H9 (cell line): ENCODE measurements around the gene BAX. TPM values are rescaled to one million over a fixed set of nuclear protein-coding genes. Genes with fewer than 3 reads are reported as not detected.
A peak's percentile ranks its signal among the peaks of the same experiment; 100 is the strongest.

Experiments used
- DNase-seq: peaks from one replicate; pipeline ENCODE4 v3.0.0-alpha.2; 2017
- H2AFZ ChIP-seq: one replicate; pipeline ENCODE4 v1.6.1; 2013; ENCODE audit warnings: mild to moderate bottlenecking, low read length, control low read depth, moderate library complexity
- H2AK5ac ChIP-seq: 2 replicates; pipeline ENCODE4 v1.6.1; 2013; ENCODE audit warnings: low read length, control low read depth, mixed read lengths; ENCODE audit not compliant: insufficient read length
- H2BK120ac ChIP-seq: one replicate; pipeline ENCODE4 v1.6.1; 2013; ENCODE audit warnings: low read depth, mild to moderate bottlenecking, low read length, control low read depth, inconsistent platforms; ENCODE audit not compliant: poor library complexity, severe bottlenecking
- H2BK12ac ChIP-seq: 2 replicates; pipeline ENCODE4 v1.6.1; 2013; ENCODE audit warnings: low read length, control low read depth, mixed read lengths, low read depth; ENCODE audit not compliant: insufficient read length
- H2BK15ac ChIP-seq: 2 replicates; pipeline ENCODE4 v1.6.1; 2013; ENCODE audit warnings: low read depth, low read length, control low read depth
- H2BK20ac ChIP-seq: one replicate; pipeline ENCODE4 v1.6.1; 2013; ENCODE audit warnings: low read depth, mild to moderate bottlenecking, low read length, control low read depth, inconsistent platforms; ENCODE audit not compliant: poor library complexity, severe bottlenecking
- H2BK5ac ChIP-seq: 2 replicates; pipeline ENCODE4 v1.6.1; 2013; ENCODE audit warnings: low read length, control low read depth, mixed read lengths; ENCODE audit not compliant: insufficient read length
- H3K14ac ChIP-seq: 2 replicates; pipeline ENCODE4 v1.6.1; 2013; ENCODE audit warnings: low read length, control low read depth; ENCODE audit not compliant: insufficient read depth
- H3K18ac ChIP-seq: 2 replicates; pipeline ENCODE4 v1.6.1; 2013; ENCODE audit warnings: low read depth, mild to moderate bottlenecking, mixed read lengths, low read length, control low read depth; ENCODE audit not compliant: insufficient read length
- H3K23ac ChIP-seq: 2 replicates; pipeline ENCODE4 v1.6.1; 2013; ENCODE audit warnings: low read length, control low read depth, mixed read lengths, low read depth; ENCODE audit not compliant: insufficient read length
- H3K23me2 ChIP-seq: 2 replicates; pipeline ENCODE4 v1.6.1; 2013; ENCODE audit warnings: low read depth, mild to moderate bottlenecking, mixed read lengths, low read length, control low read depth; ENCODE audit not compliant: insufficient read length, poor library complexity, severe bottlenecking
- H3K27ac ChIP-seq: 2 replicates; pipeline ENCODE4 v1.5.1; 2013; ENCODE audit warnings: low read length, control low read depth, mixed read lengths, low read depth; ENCODE audit not compliant: insufficient read length
- H3K27me3 ChIP-seq: 2 replicates; pipeline ENCODE4 v1.6.1; 2013; ENCODE audit warnings: low read length, control low read depth, inconsistent platforms; ENCODE audit not compliant: insufficient read depth
- H3K4ac ChIP-seq: 2 replicates; pipeline ENCODE4 v1.6.1; 2013; ENCODE audit warnings: low read depth, mild to moderate bottlenecking, control low read depth, inconsistent platforms, low read length, moderate library complexity
- H3K4me1 ChIP-seq: 2 replicates; pipeline ENCODE4 v1.6.1; 2013; ENCODE audit warnings: low read length, control low read depth, inconsistent platforms; ENCODE audit not compliant: insufficient read depth
- H3K4me2 ChIP-seq: 2 replicates; pipeline ENCODE4 v1.6.1; 2013; ENCODE audit warnings: low read length, control low read depth, mixed read lengths; ENCODE audit not compliant: insufficient read length, insufficient read depth
- H3K56ac ChIP-seq: 2 replicates; pipeline ENCODE4 v1.6.1; 2013; ENCODE audit warnings: low read depth, mild to moderate bottlenecking, mixed read lengths, low read length, control low read depth; ENCODE audit not compliant: insufficient read length
- H3K79me1 ChIP-seq: 2 replicates; pipeline ENCODE4 v1.6.1; 2013; ENCODE audit warnings: low read depth, mild to moderate bottlenecking, moderate library complexity, low read length, control low read depth, inconsistent platforms; ENCODE audit not compliant: insufficient read depth, poor library complexity, severe bottlenecking
- H3K79me2 ChIP-seq: 2 replicates; pipeline ENCODE4 v1.6.1; 2013; ENCODE audit warnings: low read length, control low read depth, inconsistent platforms; ENCODE audit not compliant: insufficient read depth
- H3K9ac ChIP-seq: 2 replicates; pipeline ENCODE4 v1.6.1; 2013; ENCODE audit warnings: low read length, control low read depth, mixed read lengths; ENCODE audit not compliant: insufficient read length; ENCODE audit errors: extremely low read depth
- H3K9me3 ChIP-seq: one replicate; pipeline ENCODE4 v1.6.1; 2013; ENCODE audit warnings: low read depth, low read length, inconsistent platforms; ENCODE audit not compliant: control insufficient read depth
- H3T11ph ChIP-seq: one replicate; pipeline ENCODE4 v1.6.1; 2013; ENCODE audit warnings: mild to moderate bottlenecking, low read length, control low read depth, inconsistent platforms
- H4K20me1 ChIP-seq: one replicate; pipeline ENCODE4 v1.6.1; 2013; ENCODE audit not compliant: control insufficient read depth, insufficient read length, insufficient read depth
- H4K5ac ChIP-seq: 2 replicates; pipeline ENCODE4 v1.6.1; 2013; ENCODE audit warnings: low read depth, mild to moderate bottlenecking, mixed read lengths, low read length, control low read depth; ENCODE audit not compliant: insufficient read length
- H4K8ac ChIP-seq: replicated peaks from 2 replicates; pipeline ENCODE4 v1.6.1; 2013; ENCODE audit warnings: low read length, control low read depth, mixed read lengths, low read depth; ENCODE audit not compliant: insufficient read length
- H4K91ac ChIP-seq: 2 replicates; pipeline ENCODE4 v1.6.1; 2013; ENCODE audit warnings: low read depth, mild to moderate bottlenecking, moderate library complexity, mixed read lengths, low read length, control low read depth; ENCODE audit not compliant: insufficient read length
- H3K27ac Mint-ChIP-seq, 3 experiments: 2 replicates in 2 of 3; 3 replicates in 1 of 3; pipeline ENCODE4 v1.8.0; 2020 to 2021; ENCODE audit warnings: mixed read lengths in 3 of 3, mild to moderate bottlenecking in 1 of 3, moderate library complexity in 1 of 3
- H3K27me3 Mint-ChIP-seq: 2 replicates; pipeline ENCODE4 v1.8.0; 2021; ENCODE audit warnings: low read depth, mild to moderate bottlenecking, moderate library complexity, mixed read lengths
- H3K36me3 Mint-ChIP-seq, 3 experiments: 2 replicates in 2 of 3; 3 replicates in 1 of 3; pipeline ENCODE4 v1.8.0; 2020 to 2021; ENCODE audit warnings: low read depth in 3 of 3, mixed read lengths in 3 of 3; ENCODE audit not compliant: insufficient read depth in 1 of 3
- H3K4me1 Mint-ChIP-seq, 2 experiments: 2 replicates each; pipeline ENCODE4 v1.8.0; 2020; ENCODE audit warnings: mixed read lengths in 2 of 2
- H3K4me3 Mint-ChIP-seq, 2 experiments: 2 replicates in 1 of 2; 3 replicates in 1 of 2; pipeline ENCODE4 v1.8.0; 2020 to 2021; ENCODE audit warnings: mild to moderate bottlenecking in 2 of 2, mixed read lengths in 2 of 2, moderate library complexity in 1 of 2
- H3K9me3 Mint-ChIP-seq, 2 experiments: 2 replicates in 1 of 2; 3 replicates in 1 of 2; pipeline ENCODE4 v1.8.0; 2020; ENCODE audit warnings: mild to moderate bottlenecking in 2 of 2, mixed read lengths in 2 of 2, moderate library complexity in 1 of 2
- CTCF ChIP-seq: fragments of 200-600 bp; sonication (generic); conservative IDR thresholded peaks from 3 replicates; pipeline ENCODE4 v1.8.0; 2021; ENCODE audit warnings: antibody characterized with exemption, mild to moderate bottlenecking
- WGBS: extraction: QIAGEN DNeasy Blood & Tissue Kit; methylation state at CpG from one replicate; pipeline ENCODE4 v1.1.7; 2013; ENCODE audit warnings: missing lambda C conversion rate, low lambda C conversion rate, mixed read lengths; ENCODE audit not compliant: insufficient read length; ENCODE audit errors: extremely low coverage; 5-methylcytosine and 5-hydroxymethylcytosine counted together
- total RNA-seq: library from RNA; stranded (reverse); gene quantifications from 2 replicates; pipeline ENCODE4 v1.2.1, GENCODE V29; 2021

Gene BAX
- total RNA-seq, 1 experiment from 2014 or later: 310 TPM

GRCh38 chr19:48922548-48923490 lies 31.9 kb upstream of the BAX start:
- H3T11ph ChIP-seq: no peak overlapping the region
- no peak overlapping the region for H3K4me2 ChIP-seq
- H3K56ac ChIP-seq: no peak overlapping the region
- no peaks in the 10 kb centered on the region for H3K4me1 ChIP-seq
- H2BK5ac ChIP-seq: no peak overlapping the region
- no peak for TF ChIP-seq CTCF
- Mint-ChIP-seq H3K27ac (peak overlapping the region in 1 of 3 experiments; percentile 29; a peak in 2 of 7 replicates), H3K27me3 (no peaks in the 10 kb centered on the region; the same call in 1 of the 2 replicates), H3K36me3 (peaks cover 8 to 39% (median 30%) of the 10 kb centered on the region in 3 experiments), H3K4me3 (no peak overlapping the region), H3K9me3 (no peaks in the 10 kb centered on the region), H3K4me1 (0 out of 4 replicates have a peak, but pooled peaks cover 2% of the 10 kb centered on the region in 2 experiments)
- H4K20me1 ChIP-seq: no peaks in the 10 kb centered on the region
- no peak overlapping the region for H4K8ac ChIP-seq
- no peaks in the 10 kb centered on the region for H3K9me3 ChIP-seq
- H3K79me2 ChIP-seq: no peaks in the 10 kb centered on the region
- no peak overlapping the region for H2AK5ac ChIP-seq
- H3K4ac ChIP-seq: no peak overlapping the region
- no peak overlapping the region for H2BK120ac ChIP-seq
- WGBS: no CpG with 5 or more reads among the region's 18 CpGs
- no peak overlapping the region for H3K14ac ChIP-seq
- H3K18ac ChIP-seq: no peak overlapping the region
- H2BK15ac ChIP-seq: no peak overlapping the region
- H4K91ac ChIP-seq: no peak overlapping the region
- no peak overlapping the region for H3K23ac ChIP-seq
- no peak overlapping the region for H3K9ac ChIP-seq
- H4K5ac ChIP-seq: no peak overlapping the region
- H3K79me1 ChIP-seq: no peaks in the 10 kb centered on the region
- DNase-seq: no peak
- no peak overlapping the region for H2BK12ac ChIP-seq
- H3K23me2 ChIP-seq: no peaks in the 10 kb centered on the region
- no peaks in the 10 kb centered on the region for H3K27me3 ChIP-seq
- H2AFZ ChIP-seq: no peak overlapping the region
- H2BK20ac ChIP-seq: no peak overlapping the region
- H3K27ac ChIP-seq: no peak overlapping the region
